ENCODE data around the gene PDSS2.

The PDSS2 gene

GRCh38 chr6:107272246-107272645 is 187.1 kb downstream of the PDSS2 start:
- H2AFZ ChIP-seq (ENCODE audit: low read depth) = no peak overlapping the region
- H3K4me2 ChIP-seq = no peak overlapping the region
- H3K4me3 ChIP-seq (IDR thresholded peaks at IDR 0.05; ENCODE audit: insufficient read depth, low read depth, low read length) = no peak overlapping the region
- no peak for TF ChIP-seq CTCF (conservative IDR thresholded peaks at IDR 0.05; ENCODE audit: low read depth, low read length)
- no peak overlapping the region for H3K27ac ChIP-seq
- no peak overlapping the region for H3K9ac ChIP-seq
- H4K20me1 ChIP-seq (ENCODE audit: insufficient read depth) = no peaks in the 10 kb centered on the region
- H3K27me3 ChIP-seq (ENCODE audit: insufficient read depth, low read depth) = no peaks in the 10 kb centered on the region
- no peaks in the 10 kb centered on the region for H3K4me1 ChIP-seq (ENCODE audit: low read depth, poor library complexity, severe bottlenecking)
- H3K36me3 ChIP-seq (ENCODE audit: insufficient read depth) = no peaks in the 10 kb centered on the region
- H3K79me2 ChIP-seq (ENCODE audit: insufficient read depth, low read depth) = no peaks in the 10 kb centered on the region

- H3K27ac ChIP-seq = no peak overlapping the region
- H3K36me3 ChIP-seq (ENCODE audit: insufficient read depth) = no peaks in the 10 kb centered on the region
- TF ChIP-seq CTCF (conservative IDR thresholded peaks at IDR 0.05; ENCODE audit: low read depth, low read length) = no peak
- no peaks in the 10 kb centered on the region for H4K20me1 ChIP-seq (ENCODE audit: insufficient read depth)
- no peak overlapping the region for H2AFZ ChIP-seq (ENCODE audit: low read depth)
- no peaks in the 10 kb centered on the region for H3K4me1 ChIP-seq (ENCODE audit: low read depth, poor library complexity, severe bottlenecking)
- no peak overlapping the region for H3K4me2 ChIP-seq
- H3K79me2 ChIP-seq (ENCODE audit: insufficient read depth, low read depth) = no peaks in the 10 kb centered on the region
- no peak overlapping the region for H3K4me3 ChIP-seq (IDR thresholded peaks at IDR 0.05; ENCODE audit: insufficient read depth, low read depth, low read length)
- no peaks in the 10 kb centered on the region for H3K27me3 ChIP-seq (ENCODE audit: insufficient read depth, low read depth)
- no peak overlapping the region for H3K9ac ChIP-seq
These were observed 188.1 kb downstream of the PDSS2 start for GRCh38 chr6:107271208-107271790.

- no peak overlapping the region for H3K9ac ChIP-seq
- H3K4me3 ChIP-seq (IDR thresholded peaks at IDR 0.05; ENCODE audit: insufficient read depth, low read depth, low read length) = no peak overlapping the region
- no peak overlapping the region for H2AFZ ChIP-seq (ENCODE audit: low read depth)
- no peak for TF ChIP-seq CTCF (conservative IDR thresholded peaks at IDR 0.05; ENCODE audit: low read depth, low read length)
- H3K79me2 ChIP-seq (ENCODE audit: insufficient read depth, low read depth) = no peaks in the 10 kb centered on the region
- no peaks in the 10 kb centered on the region for H3K27me3 ChIP-seq (ENCODE audit: insufficient read depth, low read depth)
- H3K4me2 ChIP-seq = no peak overlapping the region
- no peaks in the 10 kb centered on the region for H3K4me1 ChIP-seq (ENCODE audit: low read depth, poor library complexity, severe bottlenecking)
- no peaks in the 10 kb centered on the region for H4K20me1 ChIP-seq (ENCODE audit: insufficient read depth)
- H3K27ac ChIP-seq = no peak overlapping the region
- H3K36me3 ChIP-seq (ENCODE audit: insufficient read depth) = no peaks in the 10 kb centered on the region
These were observed 191.7 kb downstream of the PDSS2 start for GRCh38 chr6:107267634-107268033.

GRCh38 chr6:107267006-107267405 is 192.4 kb downstream of the PDSS2 start:
- Histone ChIP-seq H3K9ac (no peak overlapping the region), H3K27me3 (ENCODE audit: insufficient read depth, low read depth) (no peaks in the 10 kb centered on the region), H3K79me2 (ENCODE audit: insufficient read depth, low read depth) (no peaks in the 10 kb centered on the region), H3K4me3 (IDR thresholded peaks at IDR 0.05; ENCODE audit: insufficient read depth, low read depth, low read length) (no peak overlapping the region), H4K20me1 (ENCODE audit: insufficient read depth) (no peaks in the 10 kb centered on the region), H3K36me3 (ENCODE audit: insufficient read depth) (no peaks in the 10 kb centered on the region), H3K4me2 (no peak overlapping the region), H3K4me1 (ENCODE audit: low read depth, poor library complexity, severe bottlenecking) (no peaks in the 10 kb centered on the region), H2AFZ (ENCODE audit: low read depth) (no peak overlapping the region), H3K27ac (no peak overlapping the region)
- no peak for TF ChIP-seq CTCF (conservative IDR thresholded peaks at IDR 0.05; ENCODE audit: low read depth, low read length)
